Right lobe of liver (tissue), 6 donors: ENCODE data around the gene ZBTB39. TPM values are rescaled to one million over a fixed set of nuclear protein-coding genes. Genes with fewer than 3 reads are reported as not detected.

Experiments
- ATAC-seq, 4 donors: fragments of 200-7000 bp; cut with Tn5 transposase; one replicate each; pipeline ENCODE4 v1.9.1; 2020; ENCODE audit warnings: mild to moderate bottlenecking in 4 of 4, moderate library complexity in 4 of 4
- DNase-seq, 3 donors: peaks; one replicate each; pipeline ENCODE4 v3.0.0-alpha.2; 2020
- H3K27ac ChIP-seq, 3 donors: fragments of 200-600 bp; one replicate each; pipeline ENCODE4 v1.8.0; 2022
- H3K27me3 ChIP-seq, 2 donors: fragments of 200-600 bp; one replicate each; pipeline ENCODE4 v1.8.0; 2022
- H3K36me3 ChIP-seq, 4 donors: fragments of 200-600 bp; sonication (generic) in 1 of 4; one replicate each; pipeline versions ENCODE4 v1.5.1 to v1.8.0; 2017 to 2022; ENCODE audit warnings: control low read depth in 1 of 4
- H3K4me1 ChIP-seq, 4 donors: fragments of 200-600 bp; sonication (generic) in 1 of 4; one replicate each; pipeline versions ENCODE4 v1.5.1 to v1.8.0; 2017 to 2022; ENCODE audit warnings: control low read depth in 1 of 4
- H3K4me3 ChIP-seq, 3 donors: fragments of 200-600 bp; one replicate each; pipeline ENCODE4 v1.8.0; 2022
- H3K9me3 ChIP-seq, 4 donors: fragments of 200-600 bp; sonication (generic) in 1 of 4; one replicate each; pipeline versions ENCODE4 v1.5.1 to v1.8.0; 2017 to 2022; ENCODE audit warnings: control low read depth in 1 of 4
- POLR2A ChIP-seq: fragments of 450-650 bp; IDR thresholded peaks from one replicate; pipeline ENCODE4 v1.6.1; 2017; ENCODE audit warnings: antibody characterized with exemption, mild to moderate bottlenecking
- WGBS: methylation state at CpG from one replicate; pipeline ENCODE4 v1.1.6; 2018; ENCODE audit warnings: low coverage, low lambda C conversion rate; ENCODE audit not compliant: insufficient coverage; ENCODE audit errors: missing lambda C conversion rate; 5-methylcytosine and 5-hydroxymethylcytosine counted together
- intact Hi-C, 2 donors: fragments of 100-400 bp; cut with DNase I; formaldehyde crosslinking; loops; one replicate each; pipeline versions ENCODE4 v1.11.2 to v1.14.1; 2022
- total RNA-seq, 6 experiments: library from RNA; depleted of rRNA in 2 of 6; stranded (reverse); fragments of >200 nt in 2 of 6; fragmentation: NEBNext Ultra II Directional in 3 of 6; extraction: Animal tissue kit (Norgen Biotek cat#: 25700) in 3 of 6; gene quantifications; one replicate each; pipeline versions ENCODE4 v1.1.0 to v1.2.4, GENCODE V29; 2016 to 2023
- TF ChIP-seq, protein P1 (sequence below), 4 donors: fragments of 200-600 bp in 3 of 4; fragments of 450-650 bp in 1 of 4; IDR thresholded peaks; one replicate each; pipeline versions ENCODE4 v1.5.1 to v1.8.0; 2016 to 2022; ENCODE audit warnings: antibody characterized with exemption in 4 of 4, mild to moderate bottlenecking in 2 of 4
- donor health status: DM: no; HTN: yes; CAD: no.
- donor health status: DM: no; HTN: no; CAD: no.
- donor health status: DM: no; HTN: no; CAD: no.
- donor health status: DM: no; HTN: yes; CAD: no.
- donor health status: DM: no; HTN: yes; CAD: no.

The ZBTB39 gene
- total RNA-seq, 6 experiments from 2014 or later = 1.8 to 3.7 (median 3.3) TPM

DNA sequence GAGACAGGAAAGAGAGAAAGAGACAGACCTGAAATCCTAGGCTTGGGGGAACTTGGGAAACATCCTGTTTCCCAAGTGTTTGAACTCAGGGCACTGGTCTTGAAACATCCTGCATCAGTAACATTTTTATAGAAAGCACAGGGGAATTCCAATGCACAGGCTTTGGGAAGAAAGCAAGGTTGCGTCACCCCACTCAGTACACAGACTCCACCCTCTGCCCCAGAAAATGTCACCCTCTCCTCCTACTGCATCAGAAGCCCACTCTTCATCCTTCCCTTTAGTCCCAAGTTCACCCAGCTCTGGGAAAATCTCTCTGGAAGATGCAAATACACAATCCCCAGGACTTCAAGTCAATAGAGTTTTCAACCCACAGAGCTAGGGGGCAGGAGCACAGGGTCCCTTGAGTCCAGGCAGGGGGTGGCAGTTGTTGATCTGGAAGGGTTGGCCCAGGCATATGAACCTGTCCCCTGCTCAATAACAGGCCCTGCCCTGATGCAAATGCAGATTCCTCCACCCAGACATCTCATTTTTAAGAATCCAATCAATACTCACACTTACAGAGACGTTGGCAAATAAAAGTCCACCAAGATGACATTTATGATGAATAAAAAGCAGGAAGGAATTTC, 50.6 kb downstream of the ZBTB39 start:
- Histone ChIP-seq H3K27me3 (no peaks in the 10 kb centered on the region), H3K4me1 (peaks cover 0 to 50% (median 6%) of the 10 kb centered on the region in 4 donors), H3K36me3 (peaks cover 0 to 47% (median 14%) of the 10 kb centered on the region in 4 donors), H3K9me3 (no peaks in the 10 kb centered on the region), H3K4me3 (peak overlapping the region; percentile 43 to 77 (median 66)), H3K27ac (peak overlapping the region; percentile 48 to 89 (median 79))
- WGBS = 30% methylated on average over 1 of the region's 2 CpGs
- ATAC-seq (peak; percentile 65 to 75 (median 72)), DNase-seq (peak in 2 of 3 donors; percentile 51 to 69)
- TF ChIP-seq POLR2A = peak; percentile 48
- TF ChIP-seq, protein P1, sequence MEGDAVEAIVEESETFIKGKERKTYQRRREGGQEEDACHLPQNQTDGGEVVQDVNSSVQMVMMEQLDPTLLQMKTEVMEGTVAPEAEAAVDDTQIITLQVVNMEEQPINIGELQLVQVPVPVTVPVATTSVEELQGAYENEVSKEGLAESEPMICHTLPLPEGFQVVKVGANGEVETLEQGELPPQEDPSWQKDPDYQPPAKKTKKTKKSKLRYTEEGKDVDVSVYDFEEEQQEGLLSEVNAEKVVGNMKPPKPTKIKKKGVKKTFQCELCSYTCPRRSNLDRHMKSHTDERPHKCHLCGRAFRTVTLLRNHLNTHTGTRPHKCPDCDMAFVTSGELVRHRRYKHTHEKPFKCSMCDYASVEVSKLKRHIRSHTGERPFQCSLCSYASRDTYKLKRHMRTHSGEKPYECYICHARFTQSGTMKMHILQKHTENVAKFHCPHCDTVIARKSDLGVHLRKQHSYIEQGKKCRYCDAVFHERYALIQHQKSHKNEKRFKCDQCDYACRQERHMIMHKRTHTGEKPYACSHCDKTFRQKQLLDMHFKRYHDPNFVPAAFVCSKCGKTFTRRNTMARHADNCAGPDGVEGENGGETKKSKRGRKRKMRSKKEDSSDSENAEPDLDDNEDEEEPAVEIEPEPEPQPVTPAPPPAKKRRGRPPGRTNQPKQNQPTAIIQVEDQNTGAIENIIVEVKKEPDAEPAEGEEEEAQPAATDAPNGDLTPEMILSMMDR (IDR thresholded peaks at IDR 0.05) = no peak
- intact Hi-C loops = loop anchor here in 1 of 2 donors (10.0 kb wide), 1 partner anchor 51 kb away; no protein-coding TSS in a partner anchor

DNA sequence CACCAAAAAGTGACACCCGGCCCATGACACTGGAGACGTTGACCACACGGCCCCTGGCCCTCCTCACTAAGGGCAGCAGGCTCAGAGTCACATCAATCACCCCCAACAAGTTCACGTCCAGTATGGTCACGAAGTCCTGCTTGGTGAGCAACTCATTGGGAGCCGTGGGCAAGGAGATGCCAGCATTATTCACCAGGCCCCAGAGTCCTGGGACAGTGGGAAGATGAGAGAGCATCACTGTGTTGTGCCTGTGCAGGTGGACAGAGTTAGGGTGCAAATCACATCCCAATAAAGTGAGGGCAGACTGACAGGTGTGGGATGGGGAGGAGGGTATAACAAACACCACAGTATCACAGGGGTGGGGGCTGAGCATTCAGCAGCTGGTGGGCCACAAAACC, 51.4 kb downstream of the ZBTB39 start:
- Histone ChIP-seq H3K27ac (peak overlapping the region; percentile 48 to 89 (median 79)), H3K36me3 (peaks cover 0 to 55% (median 18%) of the 10 kb centered on the region in 4 donors), H3K4me3 (peak overlapping the region; percentile 8 to 77 (median 66)), H3K4me1 (peaks cover 0 to 50% (median 6%) of the 10 kb centered on the region in 4 donors), H3K27me3 (no peaks in the 10 kb centered on the region), H3K9me3 (no peaks in the 10 kb centered on the region)
- TF ChIP-seq POLR2A = no peak
- TF ChIP-seq, protein P1 (IDR thresholded peaks at IDR 0.05) = no peak
- DNase-seq (no peak), ATAC-seq (no peak)
- intact Hi-C loops = loop anchor here in 1 of 2 donors (10.0 kb wide), 1 partner anchor 50 kb away; no protein-coding TSS in a partner anchor
- no CpG with 5 or more reads among the region's 6 CpGs for WGBS

DNA sequence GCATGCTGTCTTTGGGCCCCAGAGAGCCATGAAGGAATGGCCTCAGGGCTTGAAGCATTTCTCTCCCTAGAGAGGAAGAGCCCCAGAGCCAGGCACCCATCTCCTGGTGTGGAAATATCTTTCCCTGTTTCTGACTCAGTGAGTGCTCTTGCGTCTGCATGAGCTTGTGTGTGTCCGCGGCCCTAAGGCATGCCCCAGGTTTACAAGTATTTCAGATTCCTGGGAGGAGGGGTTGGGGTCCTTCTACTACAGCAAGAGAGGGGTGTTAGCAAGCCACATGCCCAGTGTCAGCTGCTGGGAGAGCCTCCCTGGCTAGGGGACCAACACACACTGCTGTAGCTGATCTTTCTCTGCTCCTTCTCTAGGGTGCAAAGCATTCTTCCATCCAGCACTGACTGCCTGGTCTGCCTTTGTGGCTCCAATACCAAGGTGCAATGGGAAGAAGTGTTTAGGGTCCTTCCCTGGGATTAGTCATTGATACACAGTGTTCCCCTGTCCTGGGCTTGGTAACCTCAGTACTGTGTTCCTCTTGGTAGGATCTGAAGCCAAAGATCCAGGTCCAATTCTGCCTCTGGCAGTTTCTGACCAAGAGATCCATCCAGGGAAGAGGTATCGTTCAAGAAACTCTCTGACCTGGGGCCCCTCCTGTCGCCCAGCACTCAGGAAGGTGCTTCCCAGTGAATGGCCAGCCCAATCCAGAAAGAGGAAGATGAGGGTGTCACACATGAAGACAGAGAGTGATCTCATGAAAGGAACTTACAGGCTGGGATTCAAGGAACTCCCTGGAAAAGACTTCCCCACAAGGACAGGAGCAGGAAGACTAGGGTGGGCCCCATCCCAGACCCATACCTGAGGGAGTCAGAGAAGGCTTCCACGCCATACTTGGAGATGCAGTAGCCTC, 52.0 kb downstream of the ZBTB39 start:
- ATAC-seq = no peak
- no peak for TF ChIP-seq POLR2A
- TF ChIP-seq, protein P1 (IDR thresholded peaks at IDR 0.05) = no peak
- Histone ChIP-seq H3K4me3 (peak overlapping the region in 2 of 3 donors; percentile 66 to 77), H3K27ac (peak overlapping the region in 2 of 3 donors; percentile 79 to 89), H3K9me3 (no peaks in the 10 kb centered on the region), H3K4me1 (peaks cover 0 to 48% (median 6%) of the 10 kb centered on the region in 4 donors), H3K27me3 (no peaks in the 10 kb centered on the region), H3K36me3 (peaks cover 0 to 60% (median 18%) of the 10 kb centered on the region in 4 donors)
- WGBS = 82% methylated on average over 5 of the region's 6 CpGs
- no peak for DNase-seq
- intact Hi-C loops = loop anchor here in 1 of 2 donors (10.0 kb wide), 1 partner anchor 50 kb away; no protein-coding TSS in a partner anchor

DNA sequence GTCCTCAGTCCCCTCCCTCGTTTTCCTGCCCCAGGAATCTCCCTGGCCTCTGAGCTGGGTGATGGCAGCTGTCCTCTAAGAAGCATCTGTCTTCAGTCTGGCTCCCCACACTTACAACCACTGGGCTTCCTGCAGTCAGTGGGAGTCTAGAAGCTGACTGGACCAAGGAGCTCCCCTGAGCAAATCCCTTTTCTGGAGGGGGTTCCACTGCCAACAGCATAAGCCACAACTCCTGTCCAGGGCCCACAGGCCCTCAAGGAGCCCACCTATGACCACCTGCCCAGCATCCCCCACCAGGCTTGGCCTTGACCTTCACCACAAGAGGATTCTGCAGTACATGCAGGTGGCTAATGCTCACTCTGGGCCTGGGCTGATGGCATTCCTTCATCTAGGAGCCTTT, 53.0 kb downstream of the ZBTB39 start:
- Histone ChIP-seq H3K9me3 (no peaks in the 10 kb centered on the region), H3K27me3 (no peaks in the 10 kb centered on the region), H3K4me1 (peaks cover 0 to 38% (median 4%) of the 10 kb centered on the region in 4 donors), H3K4me3 (peak overlapping the region in 1 of 3 donors; percentile 77), H3K27ac (peak overlapping the region in 1 of 3 donors; percentile 79), H3K36me3 (peaks cover 0 to 60% (median 18%) of the 10 kb centered on the region in 4 donors)
- TF ChIP-seq POLR2A = no peak
- TF ChIP-seq, protein P1 (IDR thresholded peaks at IDR 0.05) = no peak
- intact Hi-C loops = loop anchor here in 1 of 2 donors (10.0 kb wide), 1 partner anchor 49 kb away; no protein-coding TSS in a partner anchor
- ATAC-seq (no peak), DNase-seq (no peak)
- 25% methylated on average over 1 of the region's 1 CpG for WGBS
